GM12864 (cell line): ENCODE measurements around the gene PELI3.
A peak's percentile ranks its signal among the peaks of the same experiment; 100 is the strongest.
"Not testable (repeated sequence)": the region's sequence is repeated elsewhere in the genome, so short reads cannot be mapped to it uniquely, and the experiment has no call there.

Experiments
- DNase-seq: peaks from one replicate; pipeline ENCODE4 v3.0.0-alpha.2; 2011; ENCODE audit warnings: low read depth
- H3K4me3 ChIP-seq: 2 replicates; pipeline ENCODE4 v1.5.1; 2011; ENCODE audit warnings: mild to moderate bottlenecking, low read depth, low read length, control low read depth
- CTCF ChIP-seq: IDR thresholded peaks from 2 replicates; pipeline ENCODE4 v1.5.1; 2011; ENCODE audit warnings: low read depth, mild to moderate bottlenecking, moderate library complexity, low read length, control low read depth, inconsistent platforms; ENCODE audit errors: missing control alignments

PELI3 gene

GRCh38 chr11:66421492-66422205, 45.1 kb upstream of the PELI3 start:
- TF ChIP-seq CTCF, result no peak
- DNase-seq, result peak; percentile 26
- H3K4me3 ChIP-seq, result no peak overlapping the region

GRCh38 chr11:66426314-66426713, 40.4 kb upstream of the PELI3 start:
- H3K4me3 ChIP-seq, result no peak overlapping the region
- TF ChIP-seq CTCF, result no peak
- DNase-seq, result no peak

GRCh38 chr11:66428933-66429332, 37.8 kb upstream of the PELI3 start:
- no peak overlapping the region for H3K4me3 ChIP-seq
- no peak for TF ChIP-seq CTCF
- no peak for DNase-seq

- peak; percentile 12 for DNase-seq
- no peak overlapping the region for H3K4me3 ChIP-seq
- TF ChIP-seq CTCF, result peak; percentile 87
These were observed 36.6 kb upstream of the PELI3 start for GRCh38 chr11:66429983-66430602.

GRCh38 chr11:66431287-66431686, 35.4 kb upstream of the PELI3 start:
- not testable (repeated sequence) for DNase-seq, H3K4me3 ChIP-seq

GRCh38 chr11:66431871-66432329, 34.8 kb upstream of the PELI3 start:
- not testable (repeated sequence) for H3K4me3 ChIP-seq, DNase-seq

- TF ChIP-seq CTCF, result no peak
- no peak overlapping the region for H3K4me3 ChIP-seq
- DNase-seq, result no peak
These were observed 34.1 kb upstream of the PELI3 start for GRCh38 chr11:66432597-66432996.

- TF ChIP-seq CTCF, result no peak
- peak overlapping the region; percentile 75 for H3K4me3 ChIP-seq
- DNase-seq, result no peak
These were observed 28.7 kb upstream of the PELI3 start for GRCh38 chr11:66437979-66438503.
